Naive thymus-derived CD8-positive, alpha-beta T cell (primary cell): ENCODE results near the gene CXCL16. TPM values are rescaled to one million over a fixed set of nuclear protein-coding genes. Genes with fewer than 3 reads are reported as not detected.
A peak's percentile ranks its signal among the peaks of the same experiment; 100 is the strongest.
"Not testable (repeated sequence)": the region's sequence is repeated elsewhere in the genome, so short reads cannot be mapped to it uniquely, and the experiment has no call there.

Experiments
- ATAC-seq, 2 donors: fragments of 150-1000 bp; cut with Tn5 transposase in 1 of 2; sonication (Bioruptor Pico), chemical (Tn5 transposase) in 1 of 2; 1 replicate in 1 of 2; 2 replicates in 1 of 2; pipeline ENCODE4 v1.10.0; 2021; ENCODE audit warnings: mild to moderate bottlenecking in 2 of 2, moderate library complexity in 2 of 2
- POLR2A ChIA-PET: fragments of 350-600 bp; sonication (Branson Sonifier 250); formaldehyde crosslinking; loops from one replicate; lab custom pipeline; 2021; ENCODE audit warnings: antibody characterized with exemption; lab: Charles Lee
- DNase-seq, 10 donors: peaks; one replicate each; pipeline versions ENCODE4 v3.0.0 to v3.0.0-alpha.2; 2020 to 2022
- H3K27ac Mint-ChIP-seq, 10 donors: one replicate each; pipeline ENCODE4 v1.8.0; 2020 to 2022; ENCODE audit warnings: mild to moderate bottlenecking in 10 of 10, mixed read lengths in 10 of 10, moderate library complexity in 4 of 10, inconsistent platforms in 1 of 10
- H3K27me3 Mint-ChIP-seq, 5 donors: one replicate each; pipeline ENCODE4 v1.8.0; 2021 to 2022; ENCODE audit warnings: mixed read lengths in 5 of 5
- H3K36me3 Mint-ChIP-seq, 3 donors: one replicate each; pipeline ENCODE4 v1.8.0; 2020 to 2022; ENCODE audit warnings: mixed read lengths in 3 of 3, mild to moderate bottlenecking in 2 of 3, inconsistent platforms in 1 of 3
- H3K4me1 Mint-ChIP-seq, 4 donors: one replicate each; pipeline ENCODE4 v1.8.0; 2021 to 2022; ENCODE audit warnings: mixed read lengths in 4 of 4
- H3K4me3 Mint-ChIP-seq, 10 donors: one replicate each; pipeline ENCODE4 v1.8.0; 2020 to 2022; ENCODE audit warnings: mild to moderate bottlenecking in 10 of 10, mixed read lengths in 10 of 10, moderate library complexity in 6 of 10, inconsistent platforms in 1 of 10
- H3K9me3 Mint-ChIP-seq, 9 donors: one replicate each; pipeline ENCODE4 v1.8.0; 2020 to 2022; ENCODE audit warnings: mixed read lengths in 9 of 9, mild to moderate bottlenecking in 3 of 9, inconsistent platforms in 1 of 9, moderate library complexity in 1 of 9
- polyA plus RNA-seq, 3 donors: library from polyadenylated mRNA; unstranded; fragments of 300-500 nt; fragmentation: Illumina TruSeq; gene quantifications; one replicate each; pipeline ENCODE4 v1.2.3, GENCODE V29; 2021
- total RNA-seq, 8 experiments: library from RNA in 2 of 8; stranded (reverse) in 2 of 8; gene quantifications; one replicate each; pipeline ENCODE4 v1.2.3 and lab custom pipeline; 2021 to 2026

CXCL16 gene
- total and polyA plus RNA-seq, 5 experiments from 2014 or later, result 2.2 to 5.9 (median 5.5) TPM

DNA sequence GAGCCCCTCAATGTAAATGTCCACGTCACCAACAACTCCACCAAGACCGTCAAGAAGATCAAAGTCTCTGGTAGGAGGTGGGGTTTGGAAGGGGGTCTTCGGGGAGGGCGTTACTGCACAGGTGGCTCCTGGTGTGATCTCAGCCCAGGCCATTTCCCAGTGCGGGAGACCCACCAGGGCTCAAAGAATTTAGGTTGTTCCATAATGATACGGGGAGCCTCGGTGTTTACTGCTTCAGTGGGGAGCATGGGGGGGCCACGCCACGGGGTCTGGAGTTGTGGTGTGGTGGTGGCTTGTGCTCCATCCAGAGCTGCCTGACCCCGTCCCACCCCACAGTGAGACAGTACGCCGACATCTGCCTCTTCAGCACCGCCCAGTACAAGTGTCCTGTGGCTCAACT is 21.5 kb downstream of the CXCL16 start:
- Mint-ChIP-seq H3K9me3 (no peaks in the 10 kb centered on the region), H3K27ac (peak overlapping the region in 7 of 10 donors; percentile 43 to 86 (median 66)), H3K4me3 (no peak overlapping the region), H3K36me3 (peaks cover 0 to 59% (median 0%) of the 10 kb centered on the region in 3 donors), H3K27me3 (no peaks in the 10 kb centered on the region), H3K4me1 (peaks cover 27 to 64% (median 45%) of the 10 kb centered on the region in 4 donors)
- DNase-seq (no peak), ATAC-seq (no peak)
- POLR2A ChIA-PET, result interaction anchor here (0.9 to 1.0 kb wide), 2 partner anchors 8 to 26 kb away, joined by 3 read pairs; partner anchors contain the start of gene ARRB2

GRCh38 chr17:4717791-4718190 is 21.9 kb downstream of the CXCL16 start:
- Mint-ChIP-seq H3K4me3 (peak overlapping the region in 2 of 10 donors; percentile 61 to 80), H3K27ac (peak overlapping the region in 6 of 10 donors; percentile 34 to 86 (median 60)), H3K36me3 (peaks cover 0 to 59% (median 0%) of the 10 kb centered on the region in 3 donors), H3K9me3 (no peaks in the 10 kb centered on the region), H3K4me1 (peaks cover 27 to 63% (median 47%) of the 10 kb centered on the region in 4 donors), H3K27me3 (no peaks in the 10 kb centered on the region)
- DNase-seq, result no peak
- no peak for ATAC-seq
- POLR2A ChIA-PET, result no interaction called here

GRCh38 chr17:4716081-4716480 is 23.6 kb downstream of the CXCL16 start:
- no peak for ATAC-seq
- no peaks in the 10 kb centered on the region for H3K9me3 Mint-ChIP-seq
- H3K36me3 Mint-ChIP-seq, result peaks cover 0 to 52% (median 0%) of the 10 kb centered on the region in 3 donors

DNA sequence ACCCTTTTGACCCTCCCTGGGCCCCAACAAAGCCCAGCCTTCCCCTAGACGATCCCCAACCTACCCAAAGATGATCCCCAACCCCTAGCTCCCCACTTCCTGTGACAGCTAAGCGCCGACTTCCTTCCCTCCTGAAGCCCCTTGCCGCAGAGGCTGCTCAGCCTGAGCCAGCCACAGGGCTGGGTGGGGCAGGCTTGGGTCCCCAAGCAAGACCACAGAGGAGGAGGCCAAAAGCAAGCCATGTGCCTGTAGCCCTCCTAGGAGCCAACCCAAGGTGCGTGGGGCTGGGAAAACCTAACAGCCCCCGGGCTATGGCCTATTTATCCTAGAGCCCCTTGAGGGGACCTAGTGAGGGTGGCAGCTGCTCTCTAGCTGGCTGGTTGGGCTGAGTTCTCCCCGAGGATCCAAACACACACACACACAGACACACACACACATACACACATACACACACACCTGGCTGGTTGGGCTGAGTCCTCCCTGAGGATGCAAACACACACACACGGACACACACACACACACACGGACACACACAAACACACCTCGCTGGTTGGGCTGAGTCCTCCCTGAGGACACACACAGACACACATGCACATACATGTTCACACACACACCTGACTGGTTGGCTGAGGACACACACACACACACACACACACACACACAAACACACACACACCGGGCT is 24.5 kb downstream of the CXCL16 start:
- H3K4me3 Mint-ChIP-seq, result peak overlapping the region; percentile 76 to 92 (median 86)
- H3K27ac Mint-ChIP-seq, result peak overlapping the region; percentile 91 to 98 (median 94)
- peaks cover 0 to 44% (median 0%) of the 10 kb centered on the region in 3 donors for H3K36me3 Mint-ChIP-seq
- no peaks in the 10 kb centered on the region for H3K27me3 Mint-ChIP-seq
- DNase-seq (peak; percentile 36 to 74 (median 58)), ATAC-seq (peak; percentile 14 to 19)
- H3K9me3 Mint-ChIP-seq, result no peaks in the 10 kb centered on the region
- POLR2A ChIA-PET, result interaction anchor here (0.6 to 2.1 kb wide), 15 partner anchors 10 to 466 kb away, joined by 3 to 8 read pairs (median 4); partner anchors contain the start of genes CXCL16, MED11, PFN1 and PSMB6
- H3K4me1 Mint-ChIP-seq, result peaks cover 34 to 67% (median 63%) of the 10 kb centered on the region in 4 donors

More at GRCh38 chr17:4716081-4716480, 23.6 kb downstream of the CXCL16 start:
- POLR2A ChIA-PET, result interaction anchor here (1.2 to 2.0 kb wide), 6 partner anchors 9 to 118 kb away, joined by 3 to 8 read pairs (median 4); partner anchors contain the start of genes CXCL16 and ZMYND15
- H3K4me3 Mint-ChIP-seq, result peak overlapping the region; percentile 53 to 92 (median 84)
- H3K27ac Mint-ChIP-seq, result peak overlapping the region in 9 of 10 donors; percentile 91 to 98 (median 94)
- peaks cover 34 to 71% (median 60%) of the 10 kb centered on the region in 4 donors for H3K4me1 Mint-ChIP-seq
- no peak for DNase-seq
- H3K27me3 Mint-ChIP-seq, result no peaks in the 10 kb centered on the region

- peaks cover 0 to 37% (median 0%) of the 10 kb centered on the region in 3 donors for H3K36me3 Mint-ChIP-seq
- DNase-seq, H3K27me3 Mint-ChIP-seq, ATAC-seq, H3K9me3 Mint-ChIP-seq: not testable (repeated sequence)
- POLR2A ChIA-PET, result interaction anchor here (0.6 to 2.1 kb wide), 17 partner anchors 10 to 539 kb away, joined by 3 to 8 read pairs (median 4); partner anchors contain the start of genes CXCL16, MED11, PFN1 and PSMB6
- H3K4me1 Mint-ChIP-seq, result peaks cover 37 to 71% (median 65%) of the 10 kb centered on the region in 4 donors
- peak overlapping the region; percentile 76 to 92 (median 86) for H3K4me3 Mint-ChIP-seq
- peak overlapping the region; percentile 91 to 98 (median 95) for H3K27ac Mint-ChIP-seq
These were observed 25.2 kb downstream of the CXCL16 start for GRCh38 chr17:4714340-4715062.

DNA sequence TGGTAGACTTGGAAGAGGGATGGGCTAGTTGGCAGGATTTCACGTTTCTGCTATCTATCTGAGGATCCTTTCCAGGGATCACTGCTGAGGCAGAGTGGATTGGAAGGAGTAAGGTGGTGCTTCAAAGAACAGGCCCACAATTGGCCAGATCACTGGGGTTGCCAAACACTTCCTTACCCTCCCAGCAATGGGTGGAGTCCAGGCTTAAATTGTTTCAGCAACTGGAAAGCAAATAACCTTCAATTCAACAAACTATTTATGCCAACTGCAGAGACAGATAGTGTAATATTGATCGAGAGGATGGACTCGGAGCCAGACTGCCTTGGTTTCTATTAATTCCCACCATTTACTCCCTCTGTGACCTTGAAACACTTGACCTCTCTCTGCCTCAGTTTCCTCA is 27.2 kb downstream of the CXCL16 start:
- H3K27ac Mint-ChIP-seq, result peak overlapping the region in 9 of 10 donors; percentile 78 to 99 (median 96)
- peak overlapping the region; percentile 74 to 99 (median 97) for H3K4me3 Mint-ChIP-seq
- H3K36me3 Mint-ChIP-seq, result peaks cover 0 to 17% (median 0%) of the 10 kb centered on the region in 3 donors
- DNase-seq (no peak), ATAC-seq (no peak)
- POLR2A ChIA-PET, result interaction anchor here (1.0 to 5.3 kb wide), 8 partner anchors 8 to 230 kb away, joined by 3 to 45 read pairs (median 4); partner anchors contain the start of genes CXCL16, PELP1 and ZMYND15
- H3K27me3 Mint-ChIP-seq, result no peaks in the 10 kb centered on the region
- H3K4me1 Mint-ChIP-seq, result peaks cover 35 to 78% (median 68%) of the 10 kb centered on the region in 4 donors
- H3K9me3 Mint-ChIP-seq, result no peaks in the 10 kb centered on the region

GRCh38 chr17:4711661-4712181 is 28.0 kb downstream of the CXCL16 start:
- H3K9me3 Mint-ChIP-seq, result no peaks in the 10 kb centered on the region
- POLR2A ChIA-PET, result interaction anchor here (0.6 to 5.3 kb wide), 18 partner anchors 9 to 536 kb away, joined by 3 to 45 read pairs (median 8); partner anchors contain the start of genes C17orf107, CXCL16, MED11 and MINK1
- peaks cover 34 to 70% (median 61%) of the 10 kb centered on the region in 4 donors for H3K4me1 Mint-ChIP-seq
- DNase-seq (no peak), ATAC-seq (no peak)
- peaks cover 0 to 9% (median 0%) of the 10 kb centered on the region in 3 donors for H3K36me3 Mint-ChIP-seq
- H3K27ac Mint-ChIP-seq, result peak overlapping the region; percentile 91 to 99 (median 98)
- no peaks in the 10 kb centered on the region for H3K27me3 Mint-ChIP-seq
- peak overlapping the region; percentile 74 to 99 (median 97) for H3K4me3 Mint-ChIP-seq

DNA sequence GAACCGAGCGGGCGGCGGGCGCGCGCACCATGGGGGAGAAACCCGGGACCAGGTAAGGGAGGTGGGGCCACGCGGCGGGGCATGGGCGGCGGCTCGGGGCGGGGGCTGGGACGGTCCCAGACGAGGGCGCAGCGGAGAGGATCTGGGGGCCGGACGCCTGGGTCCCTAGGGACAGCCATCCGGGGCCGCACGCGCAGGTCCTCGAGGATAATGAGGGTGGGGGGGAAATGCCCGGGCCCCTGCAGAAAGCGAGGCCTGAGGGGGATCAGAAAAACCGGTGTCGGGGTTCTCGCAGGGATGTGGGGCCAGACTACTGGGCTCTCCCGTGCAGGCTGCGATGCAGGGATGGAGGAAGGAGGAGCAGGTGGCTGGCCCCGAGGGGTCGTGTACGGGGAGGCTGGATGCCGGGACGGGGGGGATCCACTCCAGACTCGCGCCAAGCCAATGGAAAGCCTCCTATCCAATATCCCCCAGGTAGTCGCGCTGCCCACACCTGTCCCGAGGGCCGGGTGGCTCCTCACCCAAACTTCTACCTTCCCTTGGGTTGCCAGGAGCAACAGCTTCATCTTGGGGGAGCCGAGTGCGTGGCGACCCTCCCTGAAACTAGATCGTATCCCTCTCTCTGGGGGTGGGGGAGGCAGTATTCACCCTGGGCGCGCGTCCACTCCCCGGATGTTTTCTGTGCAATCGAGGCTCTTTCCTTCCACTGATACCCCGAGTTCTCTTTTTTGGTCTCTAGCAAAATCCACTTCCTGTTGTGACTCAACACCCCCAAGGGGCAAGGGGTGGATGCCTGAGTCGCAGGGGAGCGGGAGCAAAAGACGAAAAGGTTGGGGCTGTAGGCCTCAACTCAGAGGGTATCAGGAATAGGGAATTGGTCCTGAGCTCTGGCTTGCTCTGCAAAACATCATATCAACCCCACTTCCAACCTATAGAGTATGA is 28.8 kb downstream of the CXCL16 start:
- no peaks in the 10 kb centered on the region for H3K9me3 Mint-ChIP-seq
- peak overlapping the region; percentile 74 to 99 (median 97) for H3K4me3 Mint-ChIP-seq
- H3K4me1 Mint-ChIP-seq, result peaks cover 39 to 64% (median 63%) of the 10 kb centered on the region in 4 donors
- H3K27ac Mint-ChIP-seq, result peak overlapping the region; percentile 91 to 99 (median 98)
- ATAC-seq (no peak), DNase-seq (peak in 9 of 10 donors; percentile 22 to 77 (median 51))
- POLR2A ChIA-PET, result interaction anchor here (0.8 to 5.3 kb wide), 28 partner anchors 8 to 535 kb away, joined by 3 to 45 read pairs (median 5); partner anchors contain the start of genes C17orf107, CHRNE, CXCL16 and MED11
- H3K27me3 Mint-ChIP-seq, result no peaks in the 10 kb centered on the region
- H3K36me3 Mint-ChIP-seq, result peaks cover 0 to 4% (median 0%) of the 10 kb centered on the region in 3 donors

DNA sequence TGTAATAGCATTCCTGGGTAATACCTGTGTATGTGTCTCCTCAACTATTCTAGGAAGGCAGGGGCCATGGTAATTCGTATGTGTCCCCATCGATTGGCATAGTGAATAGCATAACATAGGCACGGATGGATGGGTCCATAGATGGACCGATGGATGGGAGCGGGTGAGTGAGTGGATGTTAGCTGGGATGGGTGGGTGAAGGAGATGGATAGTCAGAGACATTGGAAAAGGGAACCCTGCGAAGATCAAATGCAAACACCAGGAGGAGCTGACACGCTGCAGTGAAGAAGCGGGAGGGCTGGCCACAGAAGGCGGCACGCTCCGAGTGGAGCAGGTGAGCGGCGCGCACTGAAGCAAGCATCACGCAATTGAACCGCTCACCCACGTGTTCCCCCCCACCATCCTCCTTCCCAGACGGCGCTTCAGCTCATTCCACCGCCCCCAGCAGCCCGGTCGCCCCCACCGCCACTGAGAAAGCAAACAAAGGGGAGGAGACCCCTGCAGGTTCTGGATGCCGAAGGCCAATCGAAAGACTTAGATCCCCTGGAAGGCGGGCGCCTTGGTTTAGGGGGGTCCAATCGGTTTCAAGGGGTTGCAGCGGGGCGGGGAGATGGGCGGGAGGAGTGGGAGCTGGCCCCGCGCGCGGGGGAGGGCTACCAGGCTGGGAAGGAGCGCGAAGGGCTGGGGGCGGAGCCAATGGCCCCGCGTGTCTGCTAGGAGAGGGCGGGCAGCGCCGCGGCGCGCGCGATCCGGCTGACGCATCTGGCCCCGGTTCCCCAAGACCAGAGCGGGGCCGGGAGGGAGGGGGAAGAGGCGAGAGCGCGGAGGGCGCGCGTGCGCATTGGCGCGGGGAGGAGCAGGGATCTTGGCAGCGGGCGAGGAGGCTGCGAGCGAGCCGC is 29.7 kb downstream of the CXCL16 start, which contains the start of gene ARRB2:
TSS of gene ARRB2 (plus strand) at position 839 of the 899 bp plus-strand sequence. CDS start 90 bp downstream, outside the sequence.
- DNase-seq, result peak; percentile 93 to 99 (median 99)
- POLR2A ChIA-PET, result interaction anchor here (0.6 to 5.3 kb wide), 26 partner anchors 8 to 344 kb away, joined by 3 to 45 read pairs (median 5); partner anchors contain the start of genes CHRNE, CXCL16, MED11 and MINK1
- Mint-ChIP-seq H3K27me3 (no peaks in the 10 kb centered on the region), H3K27ac (peak within 1 kb of the TSS; percentile 91 to 99 (median 98)), H3K36me3 (no peaks in the 10 kb centered on the region), H3K9me3 (no peaks in the 10 kb centered on the region), H3K4me1 (peaks cover 30 to 60% (median 54%) of the 10 kb centered on the region in 4 donors), H3K4me3 (peak within 1 kb of the TSS; percentile 74 to 99 (median 97))
- peak; percentile 79 for ATAC-seq

GRCh38 chr17:4708436-4708835 is 31.3 kb downstream of the CXCL16 start:
- peak overlapping the region; percentile 69 to 96 (median 90) for H3K27ac Mint-ChIP-seq
- H3K4me3 Mint-ChIP-seq, result peak overlapping the region; percentile 55 to 86 (median 72)
- POLR2A ChIA-PET, result interaction anchor here (0.6 to 5.3 kb wide), 7 partner anchors 9 to 760 kb away, joined by 3 to 45 read pairs (median 21); partner anchors contain the start of genes CXCL16, DHX33, INCA1 and KIF1C
- ATAC-seq (no peak), DNase-seq (peak in 8 of 10 donors; percentile 60 to 83 (median 72))
- H3K27me3 Mint-ChIP-seq, result no peaks in the 10 kb centered on the region
- H3K4me1 Mint-ChIP-seq, result peaks cover 22 to 59% (median 48%) of the 10 kb centered on the region in 4 donors
- no peaks in the 10 kb centered on the region for H3K36me3 Mint-ChIP-seq
- no peaks in the 10 kb centered on the region for H3K9me3 Mint-ChIP-seq
